GM18502 (cell line): ENCODE data around the gene SLC5A9.
"Not testable (repeated sequence)": the region's sequence is repeated elsewhere in the genome, so short reads cannot be mapped to it uniquely, and the experiment has no call there.

Source experiments
- ATAC-seq: cut with Tn5 transposase; IDR thresholded peaks from one replicate; pipeline ENCODE4 v1.9.1; 2021; ENCODE audit warnings: mild to moderate bottlenecking; ENCODE audit not compliant: unreplicated experiment, poor library complexity

SLC5A9 gene

GRCh38 chr1:48235652-48236051, 13.1 kb downstream of the SLC5A9 start:
- ATAC-seq: no peak

DNA sequence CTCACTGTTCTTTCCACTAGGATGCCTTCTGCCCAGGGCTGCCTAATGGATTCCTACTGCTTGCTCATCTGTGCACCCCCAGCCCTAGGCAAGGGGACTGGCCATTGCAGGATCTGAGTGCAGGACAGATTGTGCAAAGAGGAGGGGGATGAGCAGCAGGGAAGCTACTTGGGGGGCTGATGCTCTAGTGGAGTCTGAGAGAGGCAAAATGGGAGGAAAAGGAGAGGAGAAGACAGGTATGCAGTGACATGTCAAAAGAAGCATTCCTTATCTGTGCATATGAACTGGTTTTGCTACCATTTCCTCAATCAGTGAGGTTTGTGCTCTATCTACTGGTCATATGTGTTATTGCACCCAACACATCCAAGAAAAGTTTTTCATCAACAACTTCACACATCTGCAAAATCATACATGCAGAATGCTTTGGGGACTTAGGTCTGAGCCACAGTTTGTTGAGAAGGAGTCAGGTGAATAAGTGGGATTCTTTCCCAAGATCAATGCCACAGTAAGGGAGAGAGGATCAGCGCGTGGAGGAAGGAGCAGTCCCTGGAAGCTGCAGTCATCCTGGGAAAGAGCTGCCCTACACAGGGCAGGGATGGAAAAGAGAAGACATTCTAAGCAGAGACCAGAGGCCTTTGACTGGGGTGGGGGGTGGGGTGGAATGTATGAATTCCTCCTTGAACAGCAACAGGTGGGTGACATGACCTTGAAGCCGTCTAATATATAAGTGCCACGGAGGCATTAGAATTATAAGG, 14.4 kb downstream of the SLC5A9 start:
- ATAC-seq: peak; percentile 71

DNA sequence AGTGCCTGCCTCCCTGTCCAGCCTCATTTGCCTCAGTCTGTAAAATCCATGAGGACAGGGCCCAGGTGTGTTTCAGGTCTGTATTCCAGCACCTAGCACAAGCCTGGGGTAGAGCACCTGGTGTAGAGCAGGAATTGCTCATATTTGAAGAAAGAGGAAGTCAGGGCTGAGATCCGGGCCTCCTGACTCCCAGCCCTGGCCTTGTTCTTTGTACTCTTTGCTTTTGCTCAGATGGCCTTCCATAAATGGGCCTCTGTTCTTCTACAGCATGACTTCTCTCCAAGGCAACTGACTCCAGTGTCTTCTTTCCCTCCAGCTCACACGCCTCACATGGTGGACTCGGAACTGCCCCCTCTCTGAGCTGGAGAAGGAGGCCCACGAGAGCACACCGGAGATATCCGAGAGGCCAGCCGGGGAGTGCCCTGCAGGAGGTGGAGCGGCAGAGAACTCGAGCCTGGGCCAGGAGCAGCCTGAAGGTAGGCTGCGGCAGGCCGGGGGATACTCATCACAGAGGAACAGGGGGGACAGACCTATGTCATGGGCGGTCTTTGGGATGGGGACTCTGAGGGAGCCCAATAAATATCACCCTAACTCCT, 19.7 kb downstream of the SLC5A9 start:
- ATAC-seq: no peak

GRCh38 chr1:48245106-48245505, 22.6 kb downstream of the SLC5A9 start:
- ATAC-seq: no peak

- no peak for ATAC-seq
Measured at GRCh38 chr1:48246727-48247126, 24.2 kb downstream of the SLC5A9 start.

GRCh38 chr1:48248356-48248755, 25.8 kb downstream of the SLC5A9 start:
- no peak for ATAC-seq

- ATAC-seq: no peak
Measured at GRCh38 chr1:48249868-48250267, 27.4 kb downstream of the SLC5A9 start.

DNA sequence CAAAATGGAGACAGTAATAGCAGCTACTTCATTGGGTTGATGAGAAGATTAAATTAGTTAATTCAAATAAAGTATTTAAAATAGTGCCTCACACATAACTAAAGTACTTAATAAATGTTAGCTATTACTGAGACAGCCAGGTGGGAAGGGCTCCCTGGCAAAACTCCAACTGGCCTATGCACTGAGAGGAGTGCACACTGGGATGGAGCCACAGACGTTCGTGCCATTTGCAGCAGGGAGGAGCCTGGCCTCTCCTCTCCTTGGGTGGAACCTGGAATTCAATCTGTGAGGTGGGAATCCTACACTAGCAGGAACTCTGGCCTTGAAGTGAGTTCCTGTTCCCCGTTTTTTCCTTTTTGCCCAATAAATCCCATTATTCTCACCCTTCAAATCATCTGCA, 28.1 kb downstream of the SLC5A9 start:
- ATAC-seq: no peak

GRCh38 chr1:48251323-48251722, 28.8 kb downstream of the SLC5A9 start:
- no peak for ATAC-seq

DNA sequence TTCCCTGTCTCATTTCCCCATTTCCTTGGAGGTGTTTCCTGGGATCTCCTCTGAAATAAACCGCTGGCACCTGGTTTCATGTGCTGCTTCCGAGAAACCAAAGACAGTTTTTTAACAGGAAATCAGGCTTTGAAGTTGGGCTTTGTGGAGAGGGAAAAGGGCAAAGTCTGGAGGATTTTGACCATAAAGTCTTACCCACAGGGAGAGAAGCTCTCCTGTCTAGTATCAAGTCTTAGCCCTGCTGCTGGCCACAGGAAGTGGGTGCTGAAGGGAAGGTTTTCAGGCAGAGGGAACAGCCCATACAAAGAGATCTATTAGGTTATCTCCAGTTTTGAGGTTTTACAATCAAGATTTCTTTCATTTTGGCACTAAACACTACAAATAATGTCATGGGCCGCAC, 29.3 kb downstream of the SLC5A9 start:
- ATAC-seq: no peak

DNA sequence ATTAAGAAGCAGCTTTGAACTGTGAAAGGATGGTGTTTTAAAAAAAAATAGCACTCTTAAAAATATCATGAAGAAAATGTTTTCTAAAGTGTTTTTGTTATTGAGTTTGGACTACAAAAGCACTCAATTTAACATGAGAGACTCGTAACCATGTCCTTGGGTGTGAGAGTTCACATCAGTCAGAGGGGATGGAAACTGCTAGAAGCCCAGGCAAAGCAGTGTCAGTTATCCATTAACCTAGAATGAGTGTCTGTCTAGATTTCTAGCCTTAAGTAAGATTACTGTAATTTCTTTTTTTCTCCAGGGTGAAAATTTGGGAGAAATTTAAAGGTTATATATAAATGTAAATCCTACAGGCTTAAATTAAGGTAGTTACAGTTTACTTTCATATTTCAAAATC, 31.7 kb downstream of the SLC5A9 start:
- no peak for ATAC-seq

GRCh38 chr1:48258106-48258505, 35.6 kb downstream of the SLC5A9 start:
- ATAC-seq: no peak

GRCh38 chr1:48261881-48262400, 39.4 kb downstream of the SLC5A9 start:
- no peak for ATAC-seq

GRCh38 chr1:48263041-48263440, 40.5 kb downstream of the SLC5A9 start:
- ATAC-seq: no peak

- ATAC-seq: no peak
Measured at GRCh38 chr1:48266576-48266975, 44.1 kb downstream of the SLC5A9 start.

DNA sequence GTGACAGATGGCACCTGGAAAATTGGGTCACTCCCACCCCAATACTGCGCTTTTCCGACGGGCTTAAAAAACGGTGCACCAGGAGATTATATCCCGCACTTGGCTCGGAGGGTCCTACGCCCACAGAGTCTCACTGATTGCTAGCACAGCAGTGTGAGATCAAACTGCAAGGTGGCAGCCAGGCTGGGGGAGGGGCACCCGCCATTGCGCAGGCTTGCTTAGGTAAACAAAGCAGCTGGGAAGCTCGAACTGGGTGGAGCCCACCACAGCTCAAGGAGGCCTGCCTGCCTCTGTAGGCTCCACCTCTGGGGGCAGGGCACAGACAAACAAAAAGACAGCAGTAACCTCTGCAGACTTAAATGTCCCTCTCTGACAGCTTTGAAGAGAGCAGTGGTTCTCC, 54.9 kb downstream of the SLC5A9 start:
- ATAC-seq: not testable (repeated sequence)

- not testable (repeated sequence) for ATAC-seq
Measured at GRCh38 chr1:48282329-48282728, 59.8 kb downstream of the SLC5A9 start.

DNA sequence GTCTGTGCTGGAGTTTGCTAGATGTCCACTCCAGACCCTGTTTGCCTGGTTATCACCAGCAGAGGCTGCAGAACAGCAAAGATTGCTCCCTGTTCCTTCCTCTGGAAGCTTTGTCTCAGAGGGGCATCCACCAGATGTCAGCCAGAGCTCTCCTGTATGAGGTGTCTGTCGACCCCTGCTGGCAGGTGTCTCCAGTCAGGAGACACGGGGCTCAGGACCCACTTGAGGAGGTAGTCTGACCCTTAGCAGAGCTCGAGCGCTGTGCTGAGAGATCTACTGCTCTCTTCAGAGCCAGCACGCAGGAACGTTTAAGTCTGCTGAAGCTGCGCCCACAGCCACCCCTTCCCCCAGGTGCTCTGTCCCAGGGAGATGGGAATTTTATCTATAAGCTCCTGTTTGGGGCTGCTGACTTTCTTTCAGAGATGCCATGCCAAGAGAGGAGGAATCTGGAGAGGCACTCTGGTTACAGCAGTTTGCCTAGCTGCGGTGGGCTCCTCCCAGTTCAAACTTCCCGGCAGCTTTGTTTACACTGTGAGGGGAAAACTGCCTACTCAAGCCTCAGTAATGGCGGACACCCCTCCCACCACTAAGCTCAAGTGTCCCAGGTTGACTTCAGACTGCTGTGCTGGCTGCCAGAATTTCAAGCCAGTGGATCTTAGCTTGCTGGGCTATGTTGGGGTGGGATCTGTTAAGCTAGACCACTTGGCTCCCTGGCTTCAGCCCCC, 62.3 kb downstream of the SLC5A9 start:
- not testable (repeated sequence) for ATAC-seq

GRCh38 chr1:48285525-48285924, 63.0 kb downstream of the SLC5A9 start:
- ATAC-seq: no peak

GRCh38 chr1:48291421-48291820, 68.9 kb downstream of the SLC5A9 start:
- no peak for ATAC-seq

GRCh38 chr1:48292706-48293105, 70.2 kb downstream of the SLC5A9 start:
- ATAC-seq: no peak
